Islet precursor cell (in vitro differentiated cells): ENCODE measurements around the gene FAM90A1.
A peak's percentile ranks its signal among the peaks of the same experiment; 100 is the strongest.
"Not testable (repeated sequence)": the region's sequence is repeated elsewhere in the genome, so short reads cannot be mapped to it uniquely, and the experiment has no call there.

Experiments used
- DNase-seq: peaks from one replicate; pipeline ENCODE4 v3.0.0-alpha.2; 2018

The FAM90A1 gene

GRCh38 chr12:8233300-8233855 is 6.0 kb upstream of the FAM90A1 start:
- DNase-seq, result not testable (repeated sequence)

- DNase-seq, result peak; percentile 82
Measured at GRCh38 chr12:8231666-8232608, 4.5 kb upstream of the FAM90A1 start.

DNA sequence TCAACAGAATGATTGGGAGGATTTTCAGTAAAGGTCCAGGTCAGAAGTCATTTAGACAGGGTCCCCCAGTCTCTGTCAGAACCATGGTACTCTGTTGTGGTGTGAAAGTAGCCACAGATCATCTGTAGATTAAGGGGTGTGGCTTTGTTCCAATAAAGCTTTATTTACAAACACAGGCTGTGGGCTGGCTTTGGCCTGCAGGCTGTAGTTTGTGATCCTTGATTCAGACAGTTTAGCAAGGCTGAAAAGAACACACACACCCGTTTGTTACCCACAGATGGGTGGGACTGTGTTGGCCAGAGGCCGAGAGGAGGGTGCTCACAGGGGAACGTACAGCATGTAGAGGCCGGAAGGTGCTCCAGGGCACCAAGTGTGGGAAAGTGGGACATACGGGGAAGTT is 3.6 kb upstream of the FAM90A1 start:
- DNase-seq, result not testable (repeated sequence)

- DNase-seq, result not testable (repeated sequence)
Measured at GRCh38 chr12:8229486-8229885, 2.1 kb upstream of the FAM90A1 start.

GRCh38 chr12:8228607-8229006 is 1.2 kb upstream of the FAM90A1 start:
- DNase-seq, result not testable (repeated sequence)

DNA sequence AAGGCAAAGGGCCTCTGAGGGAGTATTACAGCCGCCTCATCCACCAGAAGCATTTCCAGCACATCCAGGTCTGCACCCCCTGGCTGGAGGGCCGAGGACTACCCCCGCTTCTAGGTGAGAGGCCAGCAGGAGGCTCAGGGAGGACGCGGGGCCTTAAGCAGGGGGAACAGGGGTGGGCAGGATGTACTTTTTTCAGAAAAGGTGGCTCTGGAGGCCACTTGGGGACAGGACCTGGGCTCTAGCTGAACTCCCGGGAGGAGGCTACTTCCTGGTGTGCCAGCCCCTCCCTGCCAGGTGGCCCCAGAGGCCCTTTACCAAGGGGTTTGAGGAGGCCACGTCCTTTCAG is 287 bp upstream of the FAM90A1 start:
- DNase-seq, result not testable (repeated sequence)

DNA sequence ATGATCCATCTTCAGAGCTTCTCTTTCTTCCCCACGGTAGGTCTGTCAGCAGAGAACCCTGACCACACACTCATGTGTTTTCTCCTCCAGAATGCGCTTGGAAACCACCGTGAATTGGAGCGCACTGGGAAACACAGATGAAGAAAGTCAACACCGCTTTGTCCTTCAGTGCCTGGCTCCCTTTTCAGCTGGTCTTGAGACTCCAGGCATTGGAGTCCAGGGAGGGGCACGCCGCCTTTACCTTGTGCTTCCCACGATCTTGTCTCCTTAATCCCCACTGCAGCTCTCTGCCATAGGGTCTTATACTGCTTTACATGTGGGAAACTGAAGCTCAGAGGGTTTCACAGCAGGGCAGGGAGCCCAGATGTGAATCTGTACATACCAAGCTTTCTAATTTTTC is 1.1 kb downstream of the FAM90A1 start:
- DNase-seq, result no peak

- DNase-seq, result not testable (repeated sequence)
Measured at GRCh38 chr12:8224782-8225181, 2.6 kb downstream of the FAM90A1 start.

DNA sequence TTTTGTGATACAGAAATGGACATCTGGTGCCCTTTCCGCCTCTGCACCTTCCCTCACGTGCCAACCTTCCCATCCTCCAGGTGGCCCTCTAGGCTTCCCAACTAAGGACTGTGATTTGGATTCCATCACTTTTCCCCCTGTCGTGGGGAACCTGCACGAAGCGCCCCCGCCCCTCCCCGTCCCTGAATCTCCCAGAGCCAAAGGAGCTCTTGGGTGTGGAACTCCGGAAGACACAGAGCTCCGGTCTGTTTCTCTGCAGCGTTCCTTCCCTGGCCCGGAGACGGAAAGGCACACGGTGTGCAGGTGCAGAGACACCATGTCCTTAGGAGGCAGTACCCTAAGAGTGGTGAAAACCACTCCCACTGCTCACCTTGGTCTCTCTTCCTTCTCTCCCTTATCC is 3.8 kb downstream of the FAM90A1 start:
- not testable (repeated sequence) for DNase-seq

- DNase-seq, result not testable (repeated sequence)
Measured at GRCh38 chr12:8222303-8222702, 5.1 kb downstream of the FAM90A1 start.

- not testable (repeated sequence) for DNase-seq
Measured at GRCh38 chr12:8221844-8222243, 5.6 kb downstream of the FAM90A1 start.

- not testable (repeated sequence) for DNase-seq
Measured at GRCh38 chr12:8221375-8221774, 6.0 kb downstream of the FAM90A1 start.

GRCh38 chr12:8218711-8219382 is 8.6 kb downstream of the FAM90A1 start:
- DNase-seq, result not testable (repeated sequence)

GRCh38 chr12:8197685-8198308 is 29.6 kb downstream of the FAM90A1 start:
- DNase-seq, result not testable (repeated sequence)

DNA sequence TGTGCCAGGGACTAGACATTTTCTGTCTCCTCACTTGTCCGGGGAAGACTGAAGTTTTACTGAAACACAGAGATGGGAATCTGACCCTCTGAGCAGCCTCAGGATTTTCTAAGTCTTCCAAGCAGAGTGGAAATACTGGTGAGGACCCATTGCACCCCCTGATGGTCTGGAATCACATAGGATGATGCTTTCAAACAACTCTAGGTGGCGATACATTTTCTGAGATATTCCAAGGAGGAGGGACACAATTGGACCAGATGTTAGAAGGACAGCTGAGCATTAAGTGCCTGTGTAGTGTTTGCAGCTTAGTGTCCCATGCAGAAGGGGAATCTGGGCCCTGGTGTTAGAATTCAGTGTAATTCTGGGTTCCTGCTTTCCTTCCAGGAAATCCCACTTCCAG is 39.3 kb downstream of the FAM90A1 start:
- not testable (repeated sequence) for DNase-seq

DNA sequence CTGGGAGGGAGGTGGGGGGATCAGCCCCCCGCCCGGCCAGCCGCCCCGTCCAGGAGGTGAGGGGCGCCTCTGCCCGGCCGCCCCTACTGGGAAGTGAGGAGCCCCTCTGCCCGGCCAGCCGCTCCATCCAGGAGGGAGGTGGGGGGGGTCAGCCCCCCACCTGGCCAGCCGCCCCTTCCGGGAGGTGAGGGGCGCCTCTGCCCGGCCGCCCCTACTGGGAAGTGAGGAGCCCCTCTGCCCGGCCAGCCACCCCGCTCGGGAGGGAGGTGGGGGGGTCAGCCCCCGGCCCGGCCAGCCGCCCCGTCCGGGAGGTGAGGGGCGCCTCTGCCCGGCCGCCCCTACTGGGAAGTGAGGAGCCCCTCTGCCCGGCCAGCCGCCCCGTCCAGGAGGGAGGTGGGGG is 43.2 kb downstream of the FAM90A1 start:
- not testable (repeated sequence) for DNase-seq

GRCh38 chr12:8183346-8183745 is 44.1 kb downstream of the FAM90A1 start:
- not testable (repeated sequence) for DNase-seq

DNA sequence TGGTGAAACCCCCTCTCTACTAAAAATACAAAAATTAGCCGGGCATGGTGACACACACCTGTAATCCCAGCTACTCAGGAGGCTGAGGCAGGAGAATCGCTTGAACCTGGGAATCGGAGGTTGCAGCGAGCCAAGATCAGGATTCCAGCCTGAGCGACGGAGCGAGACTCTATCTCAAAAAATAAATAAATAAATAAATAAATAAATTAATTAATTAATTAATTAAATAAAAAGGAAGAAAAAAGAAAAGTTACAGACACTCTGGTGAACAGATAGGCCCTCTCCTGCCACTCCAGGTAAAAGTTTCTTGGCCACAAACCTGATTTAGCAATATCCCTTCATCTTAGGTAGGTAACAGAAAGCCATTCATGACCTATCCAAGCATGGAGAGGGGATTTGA is 44.5 kb downstream of the FAM90A1 start:
- not testable (repeated sequence) for DNase-seq

DNA sequence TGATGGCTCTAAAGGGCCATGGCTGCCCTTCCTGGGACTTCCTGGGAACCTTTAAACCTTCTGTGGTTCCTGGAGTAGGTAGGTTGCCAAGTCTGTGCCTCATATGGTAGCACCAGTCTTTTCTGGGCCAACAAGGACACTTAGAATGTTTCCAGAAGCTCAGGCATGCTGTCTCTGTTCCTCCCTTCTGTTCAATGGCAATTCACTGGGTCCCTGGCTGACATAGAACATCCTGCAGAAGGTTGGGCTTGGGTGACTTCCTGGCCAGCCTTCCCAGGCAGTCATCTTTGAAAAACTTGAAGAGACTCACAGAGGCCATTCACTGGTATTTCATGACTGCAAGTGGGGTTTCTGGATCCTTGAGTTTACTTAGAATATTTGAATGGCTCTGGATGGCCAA is 46.1 kb downstream of the FAM90A1 start:
- DNase-seq, result not testable (repeated sequence)

DNA sequence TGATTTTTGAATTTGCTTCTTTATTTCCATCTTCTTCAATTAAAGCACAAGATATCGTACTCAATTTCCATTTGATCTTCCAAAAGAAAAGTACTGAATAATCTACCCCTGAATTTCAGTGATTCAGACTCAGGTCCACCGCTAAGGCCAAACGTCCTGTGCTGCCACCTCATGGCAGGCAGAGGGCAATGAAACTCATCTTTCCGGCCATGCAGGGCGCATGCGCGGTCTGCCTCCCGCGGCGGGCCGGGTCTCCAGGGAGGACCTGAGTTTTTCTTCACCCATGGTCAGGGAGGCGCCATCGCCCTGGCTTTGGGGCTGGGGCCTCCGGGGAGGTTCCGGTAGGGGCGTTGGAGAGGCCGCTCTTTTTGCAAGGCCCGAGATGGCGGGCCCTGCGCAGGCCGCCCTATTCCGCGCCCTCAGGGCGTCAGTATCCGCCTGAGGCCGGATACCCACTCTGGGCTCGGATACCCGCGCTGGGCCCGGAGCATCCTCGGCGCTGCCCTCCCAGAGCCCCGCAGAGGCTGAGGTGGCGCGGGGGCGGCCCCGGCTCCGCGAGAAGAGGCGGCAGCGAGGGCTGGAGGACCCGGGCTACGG is 47.3 kb downstream of the FAM90A1 start:
- DNase-seq, result peak; percentile 92

DNA sequence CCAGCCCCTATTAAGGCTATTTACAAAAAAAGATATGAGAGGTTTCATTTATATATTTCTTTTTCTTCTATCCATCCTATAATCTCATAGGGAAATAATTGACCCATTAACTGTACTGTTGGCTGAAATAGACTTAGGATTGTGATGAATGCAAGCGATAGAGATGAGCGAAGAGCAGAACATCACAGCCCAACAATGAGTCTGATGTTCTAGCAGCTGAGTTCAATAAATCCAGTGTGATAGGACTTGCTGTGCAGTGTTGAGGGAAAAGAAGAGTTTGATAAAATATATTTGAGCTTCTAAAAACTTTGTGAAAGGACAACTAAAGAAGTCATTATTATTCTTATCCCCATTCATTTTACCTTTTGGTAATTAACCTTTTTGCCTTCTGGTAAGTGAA is 54.5 kb downstream of the FAM90A1 start:
- DNase-seq, result not testable (repeated sequence)
